Activated naive CD4-positive, alpha-beta T cell treated with anti-CD3 and anti-CD28 coated beads, Interleukin-2, amount 10 ng/mL, durations not matched to agents 7 days and 5 days (primary cell): ENCODE results near the gene TMEFF1.

Experiments
- CTCF ChIA-PET: fragments of 350-600 bp; sonication (Branson Sonifier 250); formaldehyde crosslinking; loops from one replicate; lab custom pipeline; 2021; ENCODE audit warnings: antibody characterized with exemption; lab: Charles Lee
- DNase-seq: peaks from one replicate; pipeline ENCODE4 v3.0.0-alpha.2; 2020
- H3K27ac Mint-ChIP-seq: one replicate; pipeline ENCODE4 v1.8.0; 2021; ENCODE audit warnings: mild to moderate bottlenecking, moderate library complexity, mixed read lengths
- H3K27me3 Mint-ChIP-seq: one replicate; pipeline ENCODE4 v1.8.0; 2021; ENCODE audit warnings: mild to moderate bottlenecking, mixed read lengths
- H3K36me3 Mint-ChIP-seq: one replicate; pipeline ENCODE4 v1.8.0; 2021; ENCODE audit warnings: mixed read lengths
- H3K4me1 Mint-ChIP-seq: one replicate; pipeline ENCODE4 v1.8.0; 2021; ENCODE audit warnings: mixed read lengths
- H3K4me3 Mint-ChIP-seq: one replicate; pipeline ENCODE4 v1.8.0; 2021; ENCODE audit warnings: mild to moderate bottlenecking, moderate library complexity, mixed read lengths
- H3K9me3 Mint-ChIP-seq: one replicate; pipeline ENCODE4 v1.8.0; 2021; ENCODE audit warnings: mixed read lengths

Gene TMEFF1

DNA sequence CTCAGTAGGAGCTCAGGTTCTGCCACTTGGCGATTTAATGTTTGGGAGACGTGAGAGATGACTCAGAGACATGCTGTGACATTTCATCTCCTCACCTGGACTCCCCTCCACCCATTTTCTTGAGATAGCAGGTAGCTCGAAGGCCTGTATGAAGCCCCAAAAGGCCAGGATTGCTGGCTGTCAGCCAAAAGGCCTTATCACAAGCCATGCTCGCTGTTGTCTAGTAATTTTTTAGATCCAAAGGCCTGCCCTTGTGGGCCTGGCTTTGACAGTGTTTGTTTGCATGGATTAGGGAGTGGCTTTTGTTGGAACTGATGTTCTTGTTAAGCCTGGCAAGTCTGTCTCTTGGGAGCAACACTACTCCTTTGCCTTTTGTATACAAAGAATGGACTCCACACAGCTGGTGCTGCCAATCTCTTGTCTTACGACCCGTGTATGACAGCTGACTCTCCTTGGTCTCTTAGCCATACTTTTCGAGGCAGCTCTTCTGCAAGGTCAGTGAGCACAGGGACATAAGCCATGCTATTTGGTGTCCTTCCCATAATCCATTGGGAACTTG is 127.7 kb downstream of the TMEFF1 start:
- Mint-ChIP-seq H3K4me1 (peaks cover 19% of the 10 kb centered on the region), H3K9me3 (no peaks in the 10 kb centered on the region), H3K4me3 (no peak overlapping the region), H3K27me3 (peaks cover 15% of the 10 kb centered on the region), H3K27ac (no peak overlapping the region), H3K36me3 (no peaks in the 10 kb centered on the region)
- no peak for DNase-seq
- CTCF ChIA-PET = interaction anchor here (0.7 to 4.9 kb wide), 8 partner anchors 10 to 714 kb away, joined by 3 to 43 read pairs (median 4); no protein-coding TSS in a partner anchor

DNA sequence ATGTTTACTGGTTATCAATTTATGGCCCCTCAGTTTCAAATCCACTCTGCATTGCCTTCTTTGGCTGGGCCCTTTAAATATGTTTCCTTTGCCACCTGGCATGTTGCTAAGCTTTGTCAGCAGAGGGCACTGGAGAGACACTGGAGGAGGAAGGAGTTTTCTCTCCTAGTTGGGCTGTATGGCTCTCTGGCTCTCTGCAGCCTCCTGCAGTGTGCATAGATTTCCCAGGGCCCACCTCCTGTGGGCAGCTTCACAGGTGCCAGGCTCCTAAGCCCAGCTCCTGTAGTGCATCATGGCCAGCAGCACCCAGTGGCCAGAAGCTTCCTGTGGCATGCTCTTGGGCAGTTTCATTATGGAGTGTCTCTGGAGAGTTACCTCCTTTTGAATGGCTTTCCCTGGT is 128.3 kb downstream of the TMEFF1 start:
- Mint-ChIP-seq H3K27me3 (peaks cover 15% of the 10 kb centered on the region), H3K9me3 (no peaks in the 10 kb centered on the region), H3K4me1 (peaks cover 19% of the 10 kb centered on the region), H3K36me3 (no peaks in the 10 kb centered on the region), H3K27ac (no peak overlapping the region), H3K4me3 (no peak overlapping the region)
- DNase-seq = peak; percentile 68
- CTCF ChIA-PET = interaction anchor here (0.6 to 4.9 kb wide), 11 partner anchors 11 to 713 kb away, joined by 3 to 43 read pairs (median 3); no protein-coding TSS in a partner anchor

DNA sequence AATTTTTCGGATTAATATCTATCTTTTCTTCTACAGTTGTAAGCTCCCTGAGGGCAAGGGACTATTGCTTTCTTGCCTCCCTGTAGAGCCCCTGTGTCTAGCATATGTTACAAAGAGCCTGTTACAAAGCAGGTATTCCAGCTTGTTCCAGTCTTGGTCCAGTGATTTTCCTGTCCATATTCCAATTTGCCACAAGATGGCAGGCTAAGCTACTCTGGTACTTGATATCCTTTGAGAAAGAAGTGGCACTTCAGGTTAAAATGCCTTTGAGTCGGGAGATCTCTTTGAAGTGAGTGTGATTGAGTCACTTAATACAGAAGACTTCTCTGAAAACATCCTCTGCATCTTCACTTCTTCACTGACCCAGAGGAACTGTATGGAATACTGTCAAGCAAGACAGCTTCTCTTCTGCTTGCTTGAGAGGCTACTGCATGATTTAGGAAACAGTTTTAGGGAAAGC is 129.4 kb downstream of the TMEFF1 start:
- H3K4me1 Mint-ChIP-seq = peaks cover 19% of the 10 kb centered on the region

DNA sequence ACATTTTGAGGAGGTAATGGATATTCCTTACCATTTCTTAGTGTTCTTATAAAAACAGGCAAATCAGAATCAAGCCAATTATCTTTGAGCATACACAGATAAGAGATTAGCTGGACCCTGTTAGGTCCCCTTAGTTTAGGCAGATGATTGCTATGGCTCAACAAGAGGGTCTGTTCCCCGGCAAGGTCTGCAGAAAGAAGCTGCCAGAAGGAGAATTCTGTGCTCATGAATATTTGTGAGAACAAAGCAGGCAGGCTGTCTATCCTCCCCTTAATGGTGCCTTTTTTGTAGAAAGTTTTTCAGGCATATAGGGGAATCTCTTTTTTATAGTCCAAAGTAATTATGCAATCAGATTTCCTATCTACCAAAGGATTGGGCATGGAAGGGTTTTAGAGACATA is 132.5 kb downstream of the TMEFF1 start:
- Mint-ChIP-seq H3K4me1 (no peaks in the 10 kb centered on the region), H3K9me3 (no peaks in the 10 kb centered on the region), H3K36me3 (no peaks in the 10 kb centered on the region), H3K27ac (no peak overlapping the region), H3K27me3 (no peaks in the 10 kb centered on the region), H3K4me3 (no peak overlapping the region)
- CTCF ChIA-PET = no interaction called here
- no peak for DNase-seq

More for the DNA sequence above, 129.4 kb downstream of the TMEFF1 start:
- Mint-ChIP-seq H3K36me3 (no peaks in the 10 kb centered on the region), H3K9me3 (no peaks in the 10 kb centered on the region), H3K27ac (no peak overlapping the region), H3K4me3 (no peak overlapping the region), H3K27me3 (peaks cover 8% of the 10 kb centered on the region)
- CTCF ChIA-PET = interaction anchor here (1.1 to 4.9 kb wide), 5 partner anchors 18 to 709 kb away, joined by 3 to 43 read pairs (median 3); no protein-coding TSS in a partner anchor
- no peak for DNase-seq

DNA sequence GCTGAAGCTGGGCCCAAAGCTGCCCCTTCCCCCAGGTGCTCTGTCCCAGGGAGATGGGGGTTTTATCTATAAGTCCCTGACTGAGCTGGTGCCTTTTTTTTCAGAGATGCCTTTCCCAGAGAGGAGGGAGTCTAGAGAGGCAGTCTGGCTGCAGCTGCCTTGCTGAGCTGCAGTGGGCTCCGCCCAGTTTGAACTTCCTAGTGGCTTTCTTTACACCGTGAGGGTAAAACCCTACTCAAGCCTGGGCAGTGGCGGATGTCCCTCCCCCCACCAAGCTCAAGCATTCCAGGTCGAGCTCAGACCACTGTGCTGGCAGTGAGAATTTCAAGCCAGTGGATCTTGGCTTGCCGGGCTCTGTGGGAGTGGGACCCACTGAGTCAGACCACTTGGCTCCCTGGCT is 146.2 kb downstream of the TMEFF1 start:
- Mint-ChIP-seq H3K36me3 (no peaks in the 10 kb centered on the region), H3K4me3 (no peak overlapping the region), H3K4me1 (no peaks in the 10 kb centered on the region), H3K27me3 (peaks cover 3% of the 10 kb centered on the region), H3K27ac (no peak overlapping the region), H3K9me3 (peaks cover 12% of the 10 kb centered on the region)
- no peak for DNase-seq
- CTCF ChIA-PET = no interaction called here

DNA sequence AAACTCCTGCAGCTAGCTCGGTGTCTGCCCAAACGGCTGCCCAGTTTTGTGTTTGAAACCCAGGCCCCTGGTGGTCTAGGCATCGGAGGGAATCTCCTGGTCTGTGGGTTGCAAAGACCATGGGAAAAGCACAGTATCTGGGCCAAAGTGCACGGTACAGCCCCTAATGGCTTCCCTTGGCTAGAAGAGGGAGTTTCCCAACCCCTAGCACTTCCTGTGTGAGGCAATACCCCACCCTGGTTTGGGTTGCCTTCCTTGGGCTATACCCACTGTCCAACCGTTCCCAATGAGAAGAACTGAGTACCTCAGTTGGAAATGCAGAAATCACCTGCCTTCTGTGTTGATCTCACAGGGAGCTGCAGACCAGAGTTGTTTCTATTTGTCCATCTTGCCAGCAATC is 146.7 kb downstream of the TMEFF1 start:
- Mint-ChIP-seq H3K4me3 (no peak overlapping the region), H3K36me3 (no peaks in the 10 kb centered on the region), H3K9me3 (peaks cover 12% of the 10 kb centered on the region), H3K27ac (no peak overlapping the region), H3K4me1 (no peaks in the 10 kb centered on the region), H3K27me3 (peaks cover 3% of the 10 kb centered on the region)
- no peak for DNase-seq
- CTCF ChIA-PET = interaction anchor here (1.4 kb wide), 1 partner anchor 18 kb away, joined by 5 read pairs; no protein-coding TSS in a partner anchor

DNA sequence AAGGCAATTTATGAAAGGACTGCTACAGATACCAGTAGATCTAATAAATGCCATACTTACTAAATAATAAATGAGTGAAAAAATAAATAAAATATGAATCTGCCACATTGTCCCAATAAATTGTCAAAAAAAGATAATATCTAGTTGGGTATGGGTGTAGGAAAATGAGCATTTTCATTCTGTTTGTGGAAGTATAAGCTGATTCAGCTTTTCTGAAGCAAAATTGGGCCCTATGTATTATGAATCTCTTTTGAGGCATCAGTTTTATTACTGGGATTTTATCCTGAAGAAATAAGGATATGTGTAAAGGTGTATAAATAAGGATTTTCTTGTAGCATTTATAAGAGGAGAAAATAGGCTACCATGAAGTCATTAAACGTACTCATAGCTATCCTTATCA is 151.0 kb downstream of the TMEFF1 start:
- no peaks in the 10 kb centered on the region for H3K36me3 Mint-ChIP-seq
- no peak overlapping the region for H3K4me3 Mint-ChIP-seq
- H3K4me1 Mint-ChIP-seq = no peaks in the 10 kb centered on the region
- no peak for DNase-seq
- no peaks in the 10 kb centered on the region for H3K27me3 Mint-ChIP-seq
- peaks cover 2% of the 10 kb centered on the region for H3K9me3 Mint-ChIP-seq
- CTCF ChIA-PET = no interaction called here
- no peak overlapping the region for H3K27ac Mint-ChIP-seq

DNA sequence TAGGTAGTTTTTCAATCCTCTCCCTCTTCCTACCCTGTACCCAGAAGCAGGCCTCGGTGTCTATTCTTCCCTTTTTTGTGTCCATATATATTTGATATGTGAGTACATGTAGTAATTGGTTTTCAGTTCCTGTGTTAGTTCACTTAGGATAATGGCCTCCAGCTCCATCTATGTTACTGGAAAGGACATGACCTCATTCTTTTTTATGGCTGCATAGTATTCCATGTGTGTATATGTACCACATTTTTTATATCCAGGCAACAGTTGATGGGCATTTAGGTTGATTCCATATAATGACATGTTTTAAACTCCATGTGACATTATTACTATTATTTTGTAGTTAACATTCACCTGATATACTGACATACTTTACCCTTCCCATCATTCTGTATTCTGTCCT is 154.0 kb downstream of the TMEFF1 start:
- Mint-ChIP-seq H3K27ac (no peak overlapping the region), H3K27me3 (no peaks in the 10 kb centered on the region), H3K9me3 (peaks cover 2% of the 10 kb centered on the region), H3K36me3 (no peaks in the 10 kb centered on the region), H3K4me1 (no peaks in the 10 kb centered on the region), H3K4me3 (no peak overlapping the region)
- CTCF ChIA-PET = no interaction called here
- no peak for DNase-seq
